KMS-11 (cell line): ENCODE measurements around the gene TMEM203.

Experiments
- H2AFZ ChIP-seq: fragments of 200-600 bp; sonication (generic); 2 replicates; pipeline ENCODE4 v1.6.1; 2016; ENCODE audit warnings: antibody characterized with exemption, mixed run types, low read depth
- H3K27ac ChIP-seq: fragments of 200-600 bp; sonication (generic); 2 replicates; pipeline ENCODE4 v1.6.1; 2016; ENCODE audit warnings: mild to moderate bottlenecking, mixed run types
- H3K27me3 ChIP-seq: fragments of 200-600 bp; sonication (generic); 2 replicates; pipeline ENCODE4 v1.6.1; 2017; ENCODE audit warnings: mild to moderate bottlenecking, low read depth, mixed run types, moderate library complexity; ENCODE audit not compliant: insufficient read depth
- H3K36me3 ChIP-seq: fragments of 200-600 bp; sonication (generic); 2 replicates; pipeline ENCODE4 v1.6.1; 2017; ENCODE audit warnings: mild to moderate bottlenecking, mixed run types; ENCODE audit not compliant: insufficient read depth
- H3K4me1 ChIP-seq: fragments of 200-600 bp; sonication (generic); 2 replicates; pipeline ENCODE4 v1.6.1; 2016; ENCODE audit warnings: mild to moderate bottlenecking, low read depth, mixed run types; ENCODE audit not compliant: poor library complexity, severe bottlenecking
- H3K4me2 ChIP-seq: fragments of 200-600 bp; sonication (generic); 2 replicates; pipeline ENCODE4 v1.7.0; 2016; ENCODE audit warnings: mild to moderate bottlenecking, mixed run types
- H3K4me3 ChIP-seq: fragments of 200-600 bp; sonication (generic); IDR thresholded peaks from 2 replicates; pipeline ENCODE4 v1.6.1; 2017; ENCODE audit warnings: low read depth, low read length, mixed read lengths; ENCODE audit not compliant: insufficient read depth
- H3K79me2 ChIP-seq: fragments of 200-600 bp; sonication (generic); 2 replicates; pipeline ENCODE4 v1.6.1; 2016; ENCODE audit warnings: low read depth, mixed run types; ENCODE audit not compliant: insufficient read depth
- H3K9ac ChIP-seq: fragments of 200-600 bp; sonication (generic); 2 replicates; pipeline ENCODE4 v1.6.1; 2016; ENCODE audit warnings: mild to moderate bottlenecking, mixed run types
- H4K20me1 ChIP-seq: fragments of 200-600 bp; sonication (generic); 2 replicates; pipeline ENCODE4 v1.6.1; 2016; ENCODE audit warnings: mild to moderate bottlenecking, mixed run types; ENCODE audit not compliant: insufficient read depth
- TF ChIP-seq, protein P1 (sequence below): fragments of 200-600 bp; sonication (generic); conservative IDR thresholded peaks from 2 replicates; pipeline ENCODE4 v1.6.1; 2017; ENCODE audit warnings: low read depth, mild to moderate bottlenecking, antibody characterized with exemption, low read length, moderate library complexity, mixed read lengths

TMEM203 gene

GRCh38 chr9:137225699-137226331 lies 20.4 kb upstream of the TMEM203 start:
- no peak overlapping the region for H3K27ac ChIP-seq
- H3K27me3 ChIP-seq: peaks cover 19% of the 10 kb centered on the region
- H3K9ac ChIP-seq: no peak overlapping the region
- no peaks in the 10 kb centered on the region for H3K79me2 ChIP-seq
- no peak overlapping the region for H2AFZ ChIP-seq
- TF ChIP-seq, protein P1, sequence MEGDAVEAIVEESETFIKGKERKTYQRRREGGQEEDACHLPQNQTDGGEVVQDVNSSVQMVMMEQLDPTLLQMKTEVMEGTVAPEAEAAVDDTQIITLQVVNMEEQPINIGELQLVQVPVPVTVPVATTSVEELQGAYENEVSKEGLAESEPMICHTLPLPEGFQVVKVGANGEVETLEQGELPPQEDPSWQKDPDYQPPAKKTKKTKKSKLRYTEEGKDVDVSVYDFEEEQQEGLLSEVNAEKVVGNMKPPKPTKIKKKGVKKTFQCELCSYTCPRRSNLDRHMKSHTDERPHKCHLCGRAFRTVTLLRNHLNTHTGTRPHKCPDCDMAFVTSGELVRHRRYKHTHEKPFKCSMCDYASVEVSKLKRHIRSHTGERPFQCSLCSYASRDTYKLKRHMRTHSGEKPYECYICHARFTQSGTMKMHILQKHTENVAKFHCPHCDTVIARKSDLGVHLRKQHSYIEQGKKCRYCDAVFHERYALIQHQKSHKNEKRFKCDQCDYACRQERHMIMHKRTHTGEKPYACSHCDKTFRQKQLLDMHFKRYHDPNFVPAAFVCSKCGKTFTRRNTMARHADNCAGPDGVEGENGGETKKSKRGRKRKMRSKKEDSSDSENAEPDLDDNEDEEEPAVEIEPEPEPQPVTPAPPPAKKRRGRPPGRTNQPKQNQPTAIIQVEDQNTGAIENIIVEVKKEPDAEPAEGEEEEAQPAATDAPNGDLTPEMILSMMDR: no peak
- H3K4me3 ChIP-seq: no peak overlapping the region
- H3K4me1 ChIP-seq: peaks cover 10% of the 10 kb centered on the region
- H4K20me1 ChIP-seq: no peaks in the 10 kb centered on the region
- no peaks in the 10 kb centered on the region for H3K36me3 ChIP-seq
- H3K4me2 ChIP-seq: no peak overlapping the region

DNA sequence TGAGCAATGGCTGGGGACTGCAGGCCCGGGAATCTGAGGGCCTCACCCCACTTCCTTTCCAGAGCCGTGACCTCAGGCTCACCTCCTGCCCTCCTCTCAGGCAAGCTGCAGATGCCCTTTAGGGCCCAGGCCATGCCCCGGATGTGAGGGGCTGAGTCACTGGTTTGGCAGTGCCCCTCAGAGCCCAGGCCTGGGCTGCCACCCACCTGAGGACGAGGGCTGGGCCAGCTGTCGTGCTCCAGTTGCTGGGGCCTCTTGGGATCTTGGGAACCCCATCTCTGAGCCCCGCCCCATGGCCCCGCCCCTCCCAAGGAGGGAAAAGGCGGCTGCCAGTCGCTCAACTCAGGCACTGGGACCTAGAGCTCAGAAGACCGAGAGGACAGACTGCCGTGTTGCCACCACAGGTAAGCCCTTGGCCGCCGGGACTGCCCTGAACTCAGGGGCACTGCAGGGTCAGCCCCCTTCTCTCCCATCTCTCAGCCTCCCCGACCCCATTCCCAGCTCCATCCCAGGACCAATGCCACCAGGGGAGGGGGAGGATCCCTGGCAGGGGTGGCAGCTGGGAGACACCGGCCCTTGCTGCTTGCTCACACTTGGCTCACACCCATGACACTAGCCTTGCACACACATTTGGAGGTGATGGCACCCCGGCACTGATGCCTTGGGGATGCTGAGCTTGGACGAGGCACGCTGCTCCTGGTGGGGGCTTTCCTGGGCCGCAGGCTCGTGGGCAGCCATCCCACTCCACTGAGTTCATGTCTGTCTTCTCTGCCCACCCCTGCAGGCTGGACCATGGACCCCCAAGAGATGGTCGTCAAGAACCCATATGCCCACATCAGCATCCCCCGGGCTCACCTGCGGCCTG lies 19.6 kb upstream of the TMEM203 start, which contains the start of gene CYSRT1:
TSS of gene CYSRT1 (plus strand) at position 345 of the 865 bp plus-strand sequence. CDS start at position 793, 448 bp downstream.
- Histone ChIP-seq H3K27ac (no peak within 1 kb of the TSS), H3K4me2 (peak within 1 kb of the TSS; percentile 80), H3K4me3 (no peak within 1 kb of the TSS), H3K9ac (no peak within 1 kb of the TSS), H3K36me3 (no peaks in the 10 kb centered on the region), H3K4me1 (peaks cover 10% of the 10 kb centered on the region), H2AFZ (peak within 1 kb of the TSS; percentile 73), H3K79me2 (no peaks in the 10 kb centered on the region), H3K27me3 (peaks cover 15% of the 10 kb centered on the region), H4K20me1 (no peaks in the 10 kb centered on the region)
- TF ChIP-seq, protein P1: no peak

- Histone ChIP-seq H3K36me3 (no peaks in the 10 kb centered on the region), H3K27ac (no peak overlapping the region), H2AFZ (peak overlapping the region; percentile 73), H3K4me1 (peaks cover 10% of the 10 kb centered on the region), H3K79me2 (no peaks in the 10 kb centered on the region), H3K4me2 (peak overlapping the region; percentile 88), H3K4me3 (no peak overlapping the region), H4K20me1 (no peaks in the 10 kb centered on the region), H3K9ac (peak overlapping the region; percentile 48), H3K27me3 (peaks cover 3% of the 10 kb centered on the region; the same call in 1 of the 2 replicates)
- TF ChIP-seq, protein P1: no peak
Observed at GRCh38 chr9:137223078-137223970, 17.9 kb upstream of the TMEM203 start.
